ENCODE results near the gene CPSF7. TPM values are rescaled to one million over a fixed set of nuclear protein-coding genes. Genes with fewer than 3 reads are reported as not detected.
A peak's percentile ranks its signal among the peaks of the same experiment; 100 is the strongest.

Gene CPSF7
- total and polyA plus RNA-seq, 9 donors: 27.8 to 75.9 (median 66.1) TPM

DNA sequence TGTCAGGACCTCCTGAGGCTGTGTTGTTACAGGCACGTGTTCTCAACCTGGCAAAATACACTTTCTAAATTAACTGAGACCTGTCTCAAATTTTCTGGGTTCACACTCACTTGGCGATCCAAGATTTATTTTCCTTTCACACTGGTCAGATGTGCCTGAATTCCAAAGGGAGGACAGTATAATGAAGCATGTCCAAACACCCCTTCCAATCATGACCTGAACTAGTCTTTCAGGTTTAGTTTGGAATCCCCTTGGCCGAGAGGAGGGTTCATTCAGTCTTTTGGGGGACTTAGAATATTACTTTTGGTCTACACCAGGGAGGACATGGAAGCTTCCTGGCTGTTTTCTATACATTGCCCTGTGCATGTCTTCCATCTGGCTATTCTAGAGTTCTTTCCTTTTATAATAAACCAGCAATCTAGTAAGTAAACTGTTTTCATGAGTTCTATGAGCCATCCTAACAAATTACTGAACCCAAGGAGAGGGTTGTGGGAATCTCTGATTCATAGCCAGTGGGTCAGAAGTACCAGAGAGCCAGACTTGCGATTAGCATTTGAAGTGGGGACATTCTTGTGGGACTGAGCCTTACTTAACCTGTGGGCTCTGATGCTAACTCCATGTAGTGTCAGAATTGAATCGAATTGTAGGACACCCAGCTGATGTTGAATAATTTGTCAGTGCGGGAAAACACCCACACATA is 52.2 kb downstream of the CPSF7 start:
- Histone ChIP-seq H3K27ac (ENCODE audit: low read length) (no peak overlapping the region), H3K27me3 (ENCODE audit: control insufficient read depth, insufficient read depth, low read length) (no peaks in the 10 kb centered on the region), H3K36me3 (ENCODE audit: control insufficient read depth, insufficient read depth, low read length) (peaks cover 6% of the 10 kb centered on the region), H3K9me3 (replicated peaks; ENCODE audit: control insufficient read depth, low read depth, low read length) (no peaks in the 10 kb centered on the region), H3K4me1 (ENCODE audit: control insufficient read depth, insufficient read depth, low read length) (no peaks in the 10 kb centered on the region), H3K4me3 (ENCODE audit: low read length) (no peak overlapping the region)
- 73% methylated on average over 2 of the region's 6 CpGs for WGBS (ENCODE audit: insufficient coverage)
- no peak for DNase-seq

DNA sequence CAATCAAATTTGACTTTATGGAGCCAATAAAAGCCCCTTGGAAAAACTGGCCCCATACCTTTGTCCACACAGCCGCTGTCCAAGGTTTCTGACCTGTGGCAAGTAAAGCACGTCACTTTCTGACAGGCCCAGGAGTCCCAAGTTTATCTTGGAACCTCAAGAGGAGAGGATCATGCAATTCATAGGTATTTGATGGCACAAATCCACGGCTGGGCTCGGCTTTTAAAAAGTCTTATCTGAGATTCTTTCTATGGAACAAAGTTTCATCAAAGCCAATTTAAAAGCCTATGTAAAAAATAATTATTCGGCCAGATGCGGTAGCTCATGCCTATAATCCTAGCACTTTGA is 54.0 kb downstream of the CPSF7 start:
- H3K27ac ChIP-seq (ENCODE audit: low read length): no peak overlapping the region
- no peaks in the 10 kb centered on the region for H3K4me1 ChIP-seq (ENCODE audit: control insufficient read depth, insufficient read depth, low read length)
- 97% methylated on average over 4 of the region's 6 CpGs for WGBS (ENCODE audit: insufficient coverage)

DNA sequence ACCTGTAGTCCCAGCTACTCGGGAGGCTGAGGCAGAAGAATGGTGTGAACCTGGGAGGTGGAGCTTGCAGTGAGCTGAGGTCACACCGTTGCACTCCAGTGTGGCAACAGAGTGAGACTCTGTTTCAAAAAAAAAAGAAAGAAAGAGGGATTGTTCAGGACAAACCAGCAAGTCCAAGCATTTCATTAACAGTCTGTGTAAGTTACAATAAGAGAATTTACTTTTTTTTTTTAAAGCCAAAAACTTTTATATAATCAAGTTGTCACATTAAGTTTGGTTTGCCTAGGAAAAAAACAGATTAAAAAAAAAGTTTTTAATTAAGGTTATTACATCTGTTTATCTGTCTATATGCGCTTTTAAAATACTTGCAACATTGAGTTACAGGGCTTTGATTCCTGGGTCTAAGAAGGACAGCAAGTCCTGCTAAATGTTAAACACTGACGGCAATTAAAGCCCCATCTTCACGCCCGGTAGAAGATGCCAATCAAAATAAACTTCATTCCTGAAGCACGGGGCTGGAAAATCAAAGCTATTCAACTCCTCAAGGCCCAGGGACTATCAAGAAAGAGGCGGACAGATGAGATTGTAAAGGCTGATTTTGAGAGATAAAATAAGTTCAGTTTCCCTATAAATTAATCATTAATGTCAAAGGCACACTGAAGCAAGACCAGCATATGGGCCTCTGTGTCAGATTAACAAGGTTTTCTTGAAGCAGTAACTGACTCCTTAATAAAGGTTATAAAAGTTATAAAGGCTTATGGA is 56.9 kb downstream of the CPSF7 start:
- H3K27ac ChIP-seq (ENCODE audit: low read length): no peak overlapping the region
- DNase-seq: no peak
- no peak overlapping the region for H3K4me3 ChIP-seq (ENCODE audit: low read length)
- peaks cover 35% of the 10 kb centered on the region for H3K36me3 ChIP-seq (ENCODE audit: control insufficient read depth, insufficient read depth, low read length)
- no peaks in the 10 kb centered on the region for H3K4me1 ChIP-seq (ENCODE audit: control insufficient read depth, insufficient read depth, low read length)
- WGBS (ENCODE audit: insufficient coverage): 100% methylated on average over 1 of the region's 8 CpGs
- no peaks in the 10 kb centered on the region for H3K9me3 ChIP-seq (replicated peaks; ENCODE audit: control insufficient read depth, low read depth, low read length)
- no peaks in the 10 kb centered on the region for H3K27me3 ChIP-seq (ENCODE audit: control insufficient read depth, insufficient read depth, low read length)

More for the DNA sequence above, 54.0 kb downstream of the CPSF7 start:
- Histone ChIP-seq H3K9me3 (replicated peaks; ENCODE audit: control insufficient read depth, low read depth, low read length) (no peaks in the 10 kb centered on the region), H3K4me3 (ENCODE audit: low read length) (no peak overlapping the region), H3K36me3 (ENCODE audit: control insufficient read depth, insufficient read depth, low read length) (peaks cover 7% of the 10 kb centered on the region), H3K27me3 (ENCODE audit: control insufficient read depth, insufficient read depth, low read length) (no peaks in the 10 kb centered on the region)
- no peak for DNase-seq

DNA sequence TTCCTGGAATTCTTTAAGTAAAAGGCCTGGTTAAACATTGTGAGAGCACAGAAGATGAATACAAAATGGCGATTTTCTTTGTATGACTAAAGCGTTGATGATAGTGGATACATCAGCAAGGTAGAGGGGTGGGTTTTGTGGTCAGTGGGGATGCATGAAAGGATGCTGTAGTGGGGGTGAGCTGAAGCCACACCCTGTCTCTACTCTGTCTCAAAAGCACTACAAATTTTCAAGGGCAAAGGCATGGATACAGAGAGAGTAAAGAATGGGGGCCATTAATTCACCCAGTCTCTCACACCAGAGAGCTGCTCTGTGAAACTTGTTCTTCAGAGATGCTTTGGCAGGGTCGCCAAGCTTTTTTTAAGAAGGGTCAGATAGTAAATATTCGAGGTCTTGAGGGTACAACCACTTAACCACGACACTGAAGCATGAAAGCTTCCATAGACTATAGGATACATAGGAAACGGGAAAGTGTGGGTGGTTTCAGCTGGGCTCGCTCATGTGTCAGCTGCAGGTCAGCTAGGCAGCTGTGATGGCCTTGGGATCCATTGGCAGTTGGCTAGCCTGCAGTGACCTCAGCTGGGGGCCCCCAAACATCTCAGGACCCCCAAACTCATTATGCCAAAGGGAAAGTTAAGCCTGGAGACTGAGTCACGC is 59.3 kb downstream of the CPSF7 start:
- WGBS (ENCODE audit: insufficient coverage): 98% methylated on average over 6 of the region's 8 CpGs
- DNase-seq: no peak
- H3K4me1 ChIP-seq (ENCODE audit: control insufficient read depth, insufficient read depth, low read length): no peaks in the 10 kb centered on the region
- H3K9me3 ChIP-seq (replicated peaks; ENCODE audit: control insufficient read depth, low read depth, low read length): no peaks in the 10 kb centered on the region
- no peak overlapping the region for H3K4me3 ChIP-seq (ENCODE audit: low read length)
- H3K36me3 ChIP-seq (ENCODE audit: control insufficient read depth, insufficient read depth, low read length): peaks cover 56% of the 10 kb centered on the region
- no peak overlapping the region for H3K27ac ChIP-seq (ENCODE audit: low read length)
- no peaks in the 10 kb centered on the region for H3K27me3 ChIP-seq (ENCODE audit: control insufficient read depth, insufficient read depth, low read length)

DNA sequence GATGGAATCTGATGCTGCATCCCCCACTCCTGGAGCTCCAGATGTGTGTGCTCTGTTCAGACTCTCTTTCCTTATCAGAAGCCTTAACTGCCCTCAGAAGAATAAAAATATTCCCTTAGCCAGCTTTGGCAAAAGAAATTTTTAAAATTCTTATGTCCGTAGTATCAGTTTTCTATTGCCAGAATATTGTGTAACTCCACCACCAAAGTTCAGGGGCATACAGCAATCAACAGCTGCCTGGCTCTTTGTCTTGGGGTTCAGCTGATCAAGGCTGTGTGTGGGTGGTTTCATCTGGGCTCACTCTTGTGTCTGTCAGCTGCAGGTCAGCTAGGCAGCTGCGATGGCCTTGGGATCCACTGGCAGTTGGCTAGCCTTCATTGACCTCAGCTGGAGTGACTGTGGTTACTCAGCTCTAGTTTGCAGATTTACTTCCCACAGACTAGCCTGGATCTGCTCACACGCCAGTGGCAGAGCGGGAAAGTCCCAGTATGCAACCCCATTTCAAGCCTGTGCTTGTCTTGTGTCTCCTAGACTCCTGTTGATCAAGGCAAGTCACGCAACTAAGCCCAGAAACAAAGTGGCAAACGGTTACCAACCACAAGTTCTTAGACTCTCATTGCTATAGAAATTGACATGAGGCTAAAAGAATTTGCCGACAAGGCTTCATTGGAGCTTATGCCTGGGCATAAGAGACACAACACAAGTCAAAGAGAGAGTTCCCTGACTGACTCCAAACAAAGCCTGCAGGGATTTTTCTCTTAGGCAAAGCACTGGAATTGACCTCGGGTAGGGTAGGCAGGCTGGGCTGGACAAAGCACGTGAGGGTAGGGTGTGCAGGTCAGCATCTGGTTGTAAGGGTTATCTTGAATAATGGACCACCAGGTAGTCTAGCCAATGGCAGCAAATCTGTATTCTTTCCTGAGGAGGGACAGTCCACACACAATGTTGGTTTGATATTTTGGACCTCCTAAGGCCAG is 60.1 kb downstream of the CPSF7 start:
- Histone ChIP-seq H3K36me3 (ENCODE audit: control insufficient read depth, insufficient read depth, low read length) (peaks cover 63% of the 10 kb centered on the region), H3K4me3 (ENCODE audit: low read length) (no peak overlapping the region), H3K9me3 (replicated peaks; ENCODE audit: control insufficient read depth, low read depth, low read length) (no peaks in the 10 kb centered on the region), H3K27ac (ENCODE audit: low read length) (no peak overlapping the region), H3K4me1 (ENCODE audit: control insufficient read depth, insufficient read depth, low read length) (no peaks in the 10 kb centered on the region), H3K27me3 (ENCODE audit: control insufficient read depth, insufficient read depth, low read length) (no peaks in the 10 kb centered on the region)
- 84% methylated on average over 6 of the region's 9 CpGs for WGBS (ENCODE audit: insufficient coverage)
- no peak for DNase-seq

DNA sequence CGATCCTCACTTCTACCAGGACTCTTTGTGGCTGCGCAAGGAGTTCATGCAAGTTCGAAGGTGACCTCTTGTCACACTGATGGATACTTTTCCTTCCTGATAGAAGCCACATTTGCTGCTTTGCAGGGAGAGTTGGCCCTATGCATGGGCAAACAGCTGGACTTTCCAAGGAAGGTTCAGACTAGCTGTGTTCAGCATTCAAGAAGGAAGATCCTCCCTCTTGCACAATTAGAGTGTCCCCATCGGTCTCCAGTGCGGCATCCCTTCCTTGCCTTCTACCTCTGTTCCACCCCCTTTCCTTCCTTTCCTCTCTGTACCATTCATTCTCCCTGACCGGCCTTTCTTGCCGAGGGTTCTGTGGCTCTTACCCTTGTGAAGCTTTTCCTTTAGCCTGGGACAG is 61.1 kb downstream of the CPSF7 start:
- WGBS (ENCODE audit: insufficient coverage): 94% methylated on average over 7 of the region's 7 CpGs
- Histone ChIP-seq H3K9me3 (replicated peaks; ENCODE audit: control insufficient read depth, low read depth, low read length) (no peaks in the 10 kb centered on the region), H3K27me3 (ENCODE audit: control insufficient read depth, insufficient read depth, low read length) (no peaks in the 10 kb centered on the region), H3K27ac (ENCODE audit: low read length) (no peak overlapping the region), H3K4me1 (ENCODE audit: control insufficient read depth, insufficient read depth, low read length) (no peaks in the 10 kb centered on the region), H3K4me3 (ENCODE audit: low read length) (no peak overlapping the region), H3K36me3 (ENCODE audit: control insufficient read depth, insufficient read depth, low read length) (peaks cover 73% of the 10 kb centered on the region)
- DNase-seq: no peak

DNA sequence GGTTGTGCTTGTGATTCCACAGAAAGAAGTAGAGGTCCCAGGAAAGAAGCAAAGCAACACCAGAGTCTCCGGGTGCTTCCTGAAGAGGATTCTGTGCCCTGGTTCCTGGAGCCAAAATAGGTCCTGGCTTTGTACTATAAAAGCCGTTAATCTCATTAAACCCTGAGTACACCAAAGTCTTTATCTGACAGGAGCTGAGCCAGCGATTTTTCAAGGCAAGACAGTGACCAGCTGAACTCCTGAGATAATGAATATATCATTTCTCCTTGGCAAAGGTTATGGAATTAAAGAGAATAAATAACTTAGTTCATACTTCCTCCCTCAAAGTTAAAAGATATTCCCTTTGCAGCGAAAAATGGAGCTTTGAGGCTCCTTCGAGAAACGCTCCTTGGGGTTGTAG is 62.4 kb downstream of the CPSF7 start:
- Histone ChIP-seq H3K27me3 (ENCODE audit: control insufficient read depth, insufficient read depth, low read length) (no peaks in the 10 kb centered on the region), H3K4me3 (ENCODE audit: low read length) (no peak overlapping the region), H3K4me1 (ENCODE audit: control insufficient read depth, insufficient read depth, low read length) (peaks cover 10% of the 10 kb centered on the region), H3K9me3 (replicated peaks; ENCODE audit: control insufficient read depth, low read depth, low read length) (no peaks in the 10 kb centered on the region), H3K27ac (ENCODE audit: low read length) (no peak overlapping the region), H3K36me3 (ENCODE audit: control insufficient read depth, insufficient read depth, low read length) (peaks cover 73% of the 10 kb centered on the region)
- WGBS (ENCODE audit: insufficient coverage): 93% methylated on average over 5 of the region's 6 CpGs
- DNase-seq: no peak

DNA sequence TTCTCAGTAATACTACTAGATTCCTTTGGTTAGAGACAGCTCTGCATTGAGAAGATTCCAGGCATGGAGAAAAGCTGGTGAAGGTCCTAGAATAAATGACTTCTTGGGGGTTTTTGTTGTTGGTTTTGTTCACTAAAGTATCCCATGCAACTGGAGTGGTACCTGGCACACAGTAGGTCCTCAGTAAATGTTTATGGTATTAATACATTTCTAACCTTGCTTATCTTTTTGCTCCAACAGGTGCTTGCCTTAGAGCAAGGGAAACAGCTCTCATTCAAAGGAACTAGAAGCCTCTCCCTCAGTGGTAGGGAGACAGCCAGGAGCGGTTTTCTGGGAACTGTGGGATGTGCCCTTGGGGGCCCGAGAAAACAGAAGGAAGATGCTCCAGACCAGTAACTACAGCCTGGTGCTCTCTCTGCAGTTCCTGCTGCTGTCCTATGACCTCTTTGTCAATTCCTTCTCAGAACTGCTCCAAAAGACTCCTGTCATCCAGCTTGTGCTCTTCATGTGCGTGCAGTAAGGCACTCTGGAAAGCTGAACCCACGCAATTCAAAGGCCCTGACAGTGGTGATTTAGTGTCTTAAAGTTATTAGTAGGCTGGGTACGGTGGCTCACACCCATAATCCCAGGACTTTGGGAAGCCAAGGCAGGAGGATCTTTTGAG is 65.6 kb downstream of the CPSF7 start:
- Histone ChIP-seq H3K27ac (ENCODE audit: low read length) (no peak overlapping the region), H3K36me3 (ENCODE audit: control insufficient read depth, insufficient read depth, low read length) (peaks cover 56% of the 10 kb centered on the region), H3K4me1 (ENCODE audit: control insufficient read depth, insufficient read depth, low read length) (peaks cover 16% of the 10 kb centered on the region), H3K9me3 (replicated peaks; ENCODE audit: control insufficient read depth, low read depth, low read length) (no peaks in the 10 kb centered on the region), H3K27me3 (ENCODE audit: control insufficient read depth, insufficient read depth, low read length) (no peaks in the 10 kb centered on the region), H3K4me3 (ENCODE audit: low read length) (no peak overlapping the region)
- WGBS (ENCODE audit: insufficient coverage): 94% methylated on average over 3 of the region's 5 CpGs
- no peak for DNase-seq

DNA sequence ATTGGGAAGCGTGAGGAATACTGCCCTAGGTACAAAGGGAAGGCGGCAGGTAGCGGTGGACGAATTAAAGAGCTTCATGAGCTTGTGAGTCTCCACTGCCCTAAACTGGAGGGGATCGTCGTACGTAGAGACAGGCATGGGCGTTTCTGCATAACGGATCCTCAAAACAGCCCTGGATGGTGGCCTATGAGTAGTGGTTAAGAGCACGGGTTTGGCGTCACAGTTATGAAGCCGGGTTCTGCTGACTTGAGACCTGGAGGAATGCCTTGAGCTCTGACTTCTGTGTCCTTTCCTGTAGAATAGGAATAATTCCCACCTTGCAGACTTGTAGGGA is 67.3 kb downstream of the CPSF7 start:
- Histone ChIP-seq H3K36me3 (ENCODE audit: control insufficient read depth, insufficient read depth, low read length) (peaks cover 41% of the 10 kb centered on the region), H3K4me3 (ENCODE audit: low read length) (peak overlapping the region; percentile 61), H3K27me3 (ENCODE audit: control insufficient read depth, insufficient read depth, low read length) (no peaks in the 10 kb centered on the region), H3K9me3 (replicated peaks; ENCODE audit: control insufficient read depth, low read depth, low read length) (no peaks in the 10 kb centered on the region), H3K27ac (ENCODE audit: low read length) (peak overlapping the region; percentile 99), H3K4me1 (ENCODE audit: control insufficient read depth, insufficient read depth, low read length) (peaks cover 19% of the 10 kb centered on the region)
- WGBS (ENCODE audit: insufficient coverage): 0% methylated on average over 9 of the region's 12 CpGs
- peak; percentile 32 for DNase-seq

Data from muscle of leg (tissue), 11 donors.